Thoracic aorta (tissue), 2 donors: ENCODE results near the gene TENM4. TPM values are rescaled to one million over a fixed set of nuclear protein-coding genes. Genes with fewer than 3 reads are reported as not detected.

Experiments
- ATAC-seq: fragments of 150-250 bp; one replicate; pipeline ENCODE4 v1.8.0; 2017; ENCODE audit warnings: low read depth; ENCODE audit not compliant: insufficient number of reproducible peaks, low FRiP score
- DNase-seq: peaks from one replicate; pipeline ENCODE4 v3.0.0-alpha.2; 2020; ENCODE audit warnings: low spot score
- H3K27ac ChIP-seq, 2 donors: fragments of 200-600 bp; sonication (generic); 1 replicate in 1 of 2; 2 replicates in 1 of 2; pipeline ENCODE4 v1.5.1; 2016; ENCODE audit warnings: mild to moderate bottlenecking in 2 of 2, moderate library complexity in 2 of 2
- H3K27me3 ChIP-seq: fragments of 200-600 bp; sonication (generic); replicated peaks from 2 replicates; pipeline ENCODE4 v1.6.0; 2016; ENCODE audit warnings: mild to moderate bottlenecking; ENCODE audit not compliant: insufficient read depth
- H3K36me3 ChIP-seq: fragments of 200-600 bp; sonication (generic); one replicate; pipeline ENCODE4 v1.5.1; 2016
- H3K4me1 ChIP-seq, 2 donors: fragments of 200-600 bp; sonication (generic); 1 replicate in 1 of 2; 2 replicates in 1 of 2; pipeline versions ENCODE4 v1.5.1 to v1.6.0; 2016; ENCODE audit warnings: low read depth in 2 of 2, mild to moderate bottlenecking in 1 of 2; ENCODE audit not compliant: control insufficient read depth in 1 of 2
- H3K4me3 ChIP-seq: fragments of 200-600 bp; sonication (generic); 2 replicates; pipeline ENCODE4 v1.5.1; 2016; ENCODE audit warnings: mild to moderate bottlenecking
- H3K9me3 ChIP-seq: fragments of 200-600 bp; sonication (generic); 2 replicates; pipeline ENCODE4 v1.5.1; 2016
- total RNA-seq, 2 donors: library from RNA; depleted of rRNA; stranded (reverse); fragments of >200 nt; gene quantifications; one replicate each; pipeline versions ENCODE4 v1.1.0 to v1.2.3, GENCODE V29; 2016
- TF ChIP-seq, protein P1 (sequence below): fragments of 200-600 bp; sonication (generic); IDR thresholded peaks from one replicate; pipeline ENCODE4 v1.5.1; 2019; ENCODE audit warnings: antibody characterized with exemption

Gene TENM4
- total RNA-seq, 2 donors from 2014 or later: 6.1 to 13.3 TPM

- no peaks in the 10 kb centered on the region for H3K4me1 ChIP-seq
- ATAC-seq: no peak
- no peak overlapping the region for H3K4me3 ChIP-seq
- H3K27ac ChIP-seq: no peak overlapping the region
- DNase-seq: no peak
- H3K27me3 ChIP-seq: no peaks in the 10 kb centered on the region
- TF ChIP-seq, protein P1, sequence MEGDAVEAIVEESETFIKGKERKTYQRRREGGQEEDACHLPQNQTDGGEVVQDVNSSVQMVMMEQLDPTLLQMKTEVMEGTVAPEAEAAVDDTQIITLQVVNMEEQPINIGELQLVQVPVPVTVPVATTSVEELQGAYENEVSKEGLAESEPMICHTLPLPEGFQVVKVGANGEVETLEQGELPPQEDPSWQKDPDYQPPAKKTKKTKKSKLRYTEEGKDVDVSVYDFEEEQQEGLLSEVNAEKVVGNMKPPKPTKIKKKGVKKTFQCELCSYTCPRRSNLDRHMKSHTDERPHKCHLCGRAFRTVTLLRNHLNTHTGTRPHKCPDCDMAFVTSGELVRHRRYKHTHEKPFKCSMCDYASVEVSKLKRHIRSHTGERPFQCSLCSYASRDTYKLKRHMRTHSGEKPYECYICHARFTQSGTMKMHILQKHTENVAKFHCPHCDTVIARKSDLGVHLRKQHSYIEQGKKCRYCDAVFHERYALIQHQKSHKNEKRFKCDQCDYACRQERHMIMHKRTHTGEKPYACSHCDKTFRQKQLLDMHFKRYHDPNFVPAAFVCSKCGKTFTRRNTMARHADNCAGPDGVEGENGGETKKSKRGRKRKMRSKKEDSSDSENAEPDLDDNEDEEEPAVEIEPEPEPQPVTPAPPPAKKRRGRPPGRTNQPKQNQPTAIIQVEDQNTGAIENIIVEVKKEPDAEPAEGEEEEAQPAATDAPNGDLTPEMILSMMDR: no peak
- no peaks in the 10 kb centered on the region for H3K9me3 ChIP-seq
- no peaks in the 10 kb centered on the region for H3K36me3 ChIP-seq
Measured at GRCh38 chr11:79050786-79051185, 390.0 kb downstream of the TENM4 start.

DNA sequence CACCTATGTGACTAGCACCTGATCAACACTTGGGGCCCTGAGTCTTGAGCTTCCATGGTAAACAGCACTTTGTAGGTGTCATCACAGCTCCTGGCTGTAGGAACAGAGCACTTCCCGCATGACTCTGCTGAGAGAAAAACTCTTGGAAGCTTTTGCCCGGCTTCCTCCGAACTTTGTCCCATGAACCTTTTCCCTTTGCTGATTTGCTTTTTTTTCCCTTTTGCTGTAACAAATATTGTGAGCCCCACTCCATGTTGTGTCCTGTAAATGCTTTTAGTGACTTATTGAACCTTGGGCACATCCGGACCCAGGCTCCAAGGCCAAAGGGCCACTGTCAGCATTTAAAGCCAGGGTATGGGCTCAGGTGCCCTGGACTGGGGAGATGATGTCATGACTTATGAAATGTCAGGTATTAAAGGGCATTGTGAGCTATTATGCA, 391.1 kb downstream of the TENM4 start:
- TF ChIP-seq, protein P1: no peak
- H3K27me3 ChIP-seq: no peaks in the 10 kb centered on the region
- H3K4me1 ChIP-seq: no peaks in the 10 kb centered on the region
- DNase-seq: no peak
- no peaks in the 10 kb centered on the region for H3K36me3 ChIP-seq
- no peak for ATAC-seq
- no peak overlapping the region for H3K4me3 ChIP-seq
- no peaks in the 10 kb centered on the region for H3K9me3 ChIP-seq
- no peak overlapping the region for H3K27ac ChIP-seq

- TF ChIP-seq, protein P1: no peak
- H3K27me3 ChIP-seq: no peaks in the 10 kb centered on the region
- H3K4me3 ChIP-seq: no peak overlapping the region
- H3K4me1 ChIP-seq: peaks cover 0 to 4% of the 10 kb centered on the region in 2 donors
- no peak for ATAC-seq
- H3K9me3 ChIP-seq: no peaks in the 10 kb centered on the region
- no peaks in the 10 kb centered on the region for H3K36me3 ChIP-seq
- DNase-seq: no peak
- no peak overlapping the region for H3K27ac ChIP-seq
Measured at GRCh38 chr11:79047980-79048379, 392.9 kb downstream of the TENM4 start.

- ATAC-seq: no peak
- Histone ChIP-seq H3K27me3 (no peaks in the 10 kb centered on the region), H3K27ac (no peak overlapping the region), H3K36me3 (no peaks in the 10 kb centered on the region), H3K4me3 (no peak overlapping the region), H3K9me3 (no peaks in the 10 kb centered on the region), H3K4me1 (peaks cover 0 to 4% of the 10 kb centered on the region in 2 donors)
- TF ChIP-seq, protein P1: no peak
- DNase-seq: no peak
Measured at GRCh38 chr11:79047321-79047720, 393.5 kb downstream of the TENM4 start.

DNA sequence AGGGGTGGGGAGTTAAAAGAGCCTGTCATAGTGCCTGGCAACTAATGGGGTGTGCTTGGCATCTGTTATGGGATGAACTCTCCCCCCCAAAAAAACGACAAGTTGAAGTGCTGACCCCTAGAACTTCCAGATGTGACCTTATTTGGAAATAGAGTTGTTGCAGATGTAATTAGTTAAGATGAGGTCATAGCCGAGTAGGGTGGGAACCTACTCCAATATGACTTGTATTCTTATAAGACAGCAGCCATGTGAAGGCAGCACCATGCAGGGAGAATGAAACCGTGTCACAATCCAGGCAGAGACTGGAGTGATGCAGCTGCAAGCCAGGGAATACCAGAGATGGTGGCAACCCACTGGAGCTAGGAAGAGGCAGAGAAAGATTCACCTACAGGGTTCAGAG, 394.5 kb downstream of the TENM4 start:
- TF ChIP-seq, protein P1: no peak

More for the DNA sequence above, 394.5 kb downstream of the TENM4 start:
- H3K4me3 ChIP-seq: no peak overlapping the region
- H3K36me3 ChIP-seq: no peaks in the 10 kb centered on the region
- DNase-seq (no peak), ATAC-seq (no peak)
- H3K27me3 ChIP-seq: no peaks in the 10 kb centered on the region
- no peaks in the 10 kb centered on the region for H3K9me3 ChIP-seq
- no peak overlapping the region for H3K27ac ChIP-seq
- peaks cover 0 to 4% of the 10 kb centered on the region in 2 donors for H3K4me1 ChIP-seq
